ENCODE measurements around the gene PRKG1. TPM values are rescaled to one million over a fixed set of nuclear protein-coding genes. Genes with fewer than 3 reads are reported as not detected.

PRKG1 gene
- total RNA-seq, 1 donor from 2014 or later = 0.17 TPM

GRCh38 chr10:52099026-52099600, 1024.8 kb downstream of the PRKG1 start:
- no peak for TF ChIP-seq CTCF (conservative IDR thresholded peaks at IDR 0.05; ENCODE audit: low read depth, low read length)
- H3K4me3 ChIP-seq (ENCODE audit: low read depth, low read length) = no peak overlapping the region
- no peak for DNase-seq (ENCODE audit: low read depth)

DNA sequence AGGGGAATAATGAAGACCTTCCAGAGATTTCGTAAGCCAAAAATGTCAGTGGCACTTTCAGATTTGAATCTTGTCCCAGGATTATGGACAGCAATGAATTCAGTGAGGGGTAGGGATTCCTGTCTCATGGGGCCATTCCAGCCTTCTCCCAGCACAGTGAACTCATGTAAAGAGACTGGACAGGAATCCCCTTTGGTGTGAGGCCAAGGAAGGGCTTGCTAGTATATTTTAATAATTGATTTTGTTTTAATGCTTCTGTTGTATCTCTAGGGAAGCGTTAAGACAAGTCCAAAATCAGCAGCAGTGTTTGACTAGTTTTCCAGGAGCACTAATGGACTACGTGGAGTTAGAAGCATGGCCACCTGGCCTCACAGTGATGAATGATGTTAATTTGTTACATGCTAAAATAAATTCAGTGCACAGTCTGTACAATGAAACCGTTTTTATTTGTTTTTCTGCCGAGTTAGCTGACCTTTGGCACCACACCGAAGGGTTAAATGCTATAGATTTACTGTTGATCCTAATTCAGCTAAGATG, 1025.8 kb downstream of the PRKG1 start:
- TF ChIP-seq CTCF (conservative IDR thresholded peaks at IDR 0.05; ENCODE audit: low read depth, low read length) = no peak
- DNase-seq (ENCODE audit: low read depth) = no peak
- H3K4me3 ChIP-seq (ENCODE audit: low read depth, low read length) = no peak overlapping the region

- H3K4me3 ChIP-seq (ENCODE audit: low read depth, low read length) = no peak overlapping the region
- TF ChIP-seq CTCF (conservative IDR thresholded peaks at IDR 0.05; ENCODE audit: low read depth, low read length) = no peak
- no peak for DNase-seq (ENCODE audit: low read depth)
These were observed 1031.0 kb downstream of the PRKG1 start for GRCh38 chr10:52105301-52105700.

DNA sequence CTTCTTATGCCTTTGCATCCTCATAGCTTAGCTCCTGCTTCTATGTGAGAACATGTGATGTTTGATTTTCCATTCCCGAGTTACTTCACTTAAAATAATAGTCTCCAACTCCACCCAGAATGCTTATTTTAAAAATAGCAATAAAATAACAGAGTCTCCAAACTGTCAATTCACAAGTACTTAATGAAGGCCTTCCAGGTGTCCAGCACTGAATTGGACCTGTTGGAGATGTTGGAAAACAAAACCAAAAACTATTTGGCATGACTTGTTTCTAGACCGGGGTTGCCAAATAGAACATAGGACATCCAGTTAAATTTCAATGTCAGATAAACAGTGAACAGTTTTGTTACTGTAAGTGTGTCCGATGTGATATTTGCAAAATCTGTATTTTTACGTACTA, 1031.7 kb downstream of the PRKG1 start:
- TF ChIP-seq CTCF (conservative IDR thresholded peaks at IDR 0.05; ENCODE audit: low read depth, low read length) = no peak
- no peak overlapping the region for H3K4me3 ChIP-seq (ENCODE audit: low read depth, low read length)
- no peak for DNase-seq (ENCODE audit: low read depth)

GRCh38 chr10:52106899-52107298, 1032.6 kb downstream of the PRKG1 start:
- no peak for TF ChIP-seq CTCF (conservative IDR thresholded peaks at IDR 0.05; ENCODE audit: low read depth, low read length)
- H3K4me3 ChIP-seq (ENCODE audit: low read depth, low read length) = no peak overlapping the region
- no peak for DNase-seq (ENCODE audit: low read depth)

- no peak for TF ChIP-seq CTCF (conservative IDR thresholded peaks at IDR 0.05; ENCODE audit: low read depth, low read length)
- no peak overlapping the region for H3K4me3 ChIP-seq (ENCODE audit: low read depth, low read length)
- no peak for DNase-seq (ENCODE audit: low read depth)
These were observed 1033.9 kb downstream of the PRKG1 start for GRCh38 chr10:52108236-52108635.

DNA sequence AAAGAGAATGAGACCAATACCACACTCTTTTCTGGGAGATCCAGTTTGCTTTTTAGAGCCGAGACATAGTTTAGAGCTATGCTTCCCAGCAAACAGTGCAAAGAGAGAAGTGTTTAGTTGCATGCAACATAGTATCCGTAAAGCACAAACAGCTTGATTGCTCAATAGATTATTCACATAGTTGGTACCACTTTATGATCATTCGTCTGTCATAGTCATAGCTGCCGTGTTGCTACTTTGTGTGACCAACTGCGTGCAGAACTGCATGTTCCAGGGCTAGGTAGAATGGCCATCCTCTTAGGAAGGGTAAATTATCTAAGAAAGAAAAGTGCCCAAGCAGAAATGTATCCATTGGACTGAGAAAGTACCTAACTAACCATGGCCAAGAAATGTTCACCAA, 1036.3 kb downstream of the PRKG1 start:
- DNase-seq (ENCODE audit: low read depth) = no peak
- no peak overlapping the region for H3K4me3 ChIP-seq (ENCODE audit: low read depth, low read length)
- no peak for TF ChIP-seq CTCF (conservative IDR thresholded peaks at IDR 0.05; ENCODE audit: low read depth, low read length)

All from epithelial cell of proximal tubule (primary cell).